ENCODE measurements around the gene CKLF.
"Not testable (repeated sequence)": the region's sequence is repeated elsewhere in the genome, so short reads cannot be mapped to it uniquely, and the experiment has no call there.

The CKLF gene

DNA sequence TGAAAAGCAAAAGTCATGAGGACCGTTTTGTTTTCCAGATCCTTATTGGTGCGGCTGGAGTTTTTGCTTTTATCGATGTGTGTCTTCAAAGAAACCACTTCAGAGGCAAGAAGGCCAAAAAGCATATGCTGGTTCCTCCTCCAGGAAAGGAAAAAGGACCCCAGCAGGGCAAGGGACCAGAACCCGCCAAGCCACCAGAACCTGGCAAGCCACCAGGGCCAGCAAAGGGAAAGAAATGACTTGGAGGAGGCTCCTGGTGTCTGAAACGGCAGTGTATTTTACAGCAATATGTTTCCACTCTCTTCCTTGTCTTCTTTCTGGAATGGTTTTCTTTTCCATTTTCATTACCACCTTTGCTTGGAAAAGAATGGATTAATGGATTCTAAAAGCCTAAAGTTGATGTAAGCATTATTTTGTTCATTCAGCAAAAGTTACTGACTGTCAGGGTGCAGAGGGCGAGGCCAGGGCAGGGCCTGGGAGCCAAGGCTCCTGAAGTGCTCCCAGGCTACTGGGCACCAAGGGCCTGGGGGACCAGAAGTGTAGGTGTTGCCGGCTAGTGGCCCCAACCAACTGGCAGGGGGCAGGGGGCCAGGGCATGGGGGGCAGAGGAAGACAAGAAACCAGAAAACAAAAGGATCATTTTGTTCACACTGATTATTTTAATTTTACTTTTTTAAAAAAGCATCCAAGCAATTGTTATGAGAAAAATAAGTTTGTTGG lies 35.7 kb downstream of the CKLF start:
- H3K27ac Mint-ChIP-seq (ENCODE audit: low read depth) = no peak overlapping the region
- H3K4me3 Mint-ChIP-seq = no peak overlapping the region
- H3K36me3 Mint-ChIP-seq (ENCODE audit: insufficient read depth) = peaks cover 6% of the 10 kb centered on the region
- DNase-seq (ENCODE audit: low spot score in 2 of 2) (no peak), ATAC-seq (replicated peaks; ENCODE audit: extremely low read depth, poor library complexity, severe bottlenecking) (no peak)
- no peaks in the 10 kb centered on the region for H3K9me3 Mint-ChIP-seq
- peaks cover 16% of the 10 kb centered on the region for H3K4me1 Mint-ChIP-seq
- no peaks in the 10 kb centered on the region for H3K27me3 Mint-ChIP-seq

DNA sequence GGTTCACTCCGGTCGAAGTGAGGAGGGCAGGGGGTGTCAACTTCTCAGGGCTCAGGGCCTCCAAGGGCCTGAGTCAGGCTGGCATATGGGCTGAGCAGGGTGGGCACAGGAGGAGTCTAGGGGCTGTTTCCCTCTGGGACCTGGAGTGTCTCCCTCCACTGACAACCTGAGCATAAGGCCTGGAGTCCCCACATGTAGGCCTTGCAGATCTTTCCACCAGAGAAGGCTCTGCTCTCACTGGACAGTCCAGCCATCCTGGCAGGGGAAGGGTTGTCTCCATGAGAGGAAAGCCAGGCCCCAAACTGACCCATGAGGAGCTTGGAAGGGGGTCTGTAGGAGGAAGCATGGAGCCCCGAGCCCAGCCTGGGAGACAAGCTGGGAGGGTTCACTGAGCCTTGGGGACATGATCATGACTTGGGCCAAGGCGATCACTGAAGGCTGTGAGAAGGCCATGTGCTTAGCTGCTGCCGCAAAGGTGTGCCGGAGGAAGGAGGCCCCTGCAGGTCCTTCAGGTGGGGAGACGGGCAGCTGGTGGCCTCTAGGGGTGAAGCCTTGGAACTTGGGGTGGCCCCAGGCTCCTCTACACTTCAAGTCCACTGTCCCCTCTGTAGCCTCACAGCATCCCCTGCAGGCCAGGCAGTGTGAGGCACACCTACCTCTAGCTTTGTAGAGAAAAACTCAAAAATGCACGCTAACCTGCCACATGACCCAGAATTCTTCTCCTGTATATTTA lies 36.8 kb downstream of the CKLF start:
- H3K27me3 Mint-ChIP-seq = no peaks in the 10 kb centered on the region
- DNase-seq (ENCODE audit: low spot score in 2 of 2) (peak; percentile 41 to 60), ATAC-seq (replicated peaks; ENCODE audit: extremely low read depth, poor library complexity, severe bottlenecking) (peak; percentile 92)
- peaks cover 6% of the 10 kb centered on the region for H3K36me3 Mint-ChIP-seq (ENCODE audit: insufficient read depth)
- peak overlapping the region; percentile 72 for H3K4me3 Mint-ChIP-seq
- H3K4me1 Mint-ChIP-seq = peaks cover 16% of the 10 kb centered on the region
- H3K9me3 Mint-ChIP-seq = no peaks in the 10 kb centered on the region
- peak overlapping the region; percentile 85 for H3K27ac Mint-ChIP-seq (ENCODE audit: low read depth)

GRCh38 chr16:66590322-66590721 lies 37.9 kb downstream of the CKLF start:
- no peak for DNase-seq (ENCODE audit: low spot score in 2 of 2)

DNA sequence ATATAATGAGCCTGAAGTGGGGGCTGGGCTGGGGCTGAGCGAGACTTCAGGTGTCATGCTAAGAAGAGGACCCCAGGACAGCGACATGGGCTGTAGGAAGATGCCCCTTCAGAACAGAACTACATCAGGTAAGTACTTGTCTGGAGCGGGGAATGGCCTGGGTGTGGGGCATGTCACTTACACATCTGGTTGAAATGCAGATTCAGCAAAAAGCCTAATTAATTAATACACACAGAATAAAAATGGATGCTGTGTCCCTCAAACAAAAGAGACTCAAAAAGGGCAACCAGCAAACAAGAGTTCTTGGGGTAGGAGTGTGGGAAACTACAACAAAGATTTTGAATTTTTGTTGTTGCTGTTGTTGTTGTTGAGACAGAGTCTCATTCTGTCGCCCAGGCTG lies 38.6 kb downstream of the CKLF start:
- H3K4me1 Mint-ChIP-seq = peaks cover 16% of the 10 kb centered on the region
- no peaks in the 10 kb centered on the region for H3K9me3 Mint-ChIP-seq
- H3K27me3 Mint-ChIP-seq = no peaks in the 10 kb centered on the region
- H3K4me3 Mint-ChIP-seq = no peak overlapping the region
- H3K36me3 Mint-ChIP-seq (ENCODE audit: insufficient read depth) = peaks cover 6% of the 10 kb centered on the region
- ATAC-seq (replicated peaks; ENCODE audit: extremely low read depth, poor library complexity, severe bottlenecking) = no peak
- DNase-seq (ENCODE audit: low spot score in 2 of 2) = no peak
- peak overlapping the region; percentile 85 for H3K27ac Mint-ChIP-seq (ENCODE audit: low read depth)

More at GRCh38 chr16:66590322-66590721, 37.9 kb downstream of the CKLF start:
- no peaks in the 10 kb centered on the region for H3K9me3 Mint-ChIP-seq
- no peaks in the 10 kb centered on the region for H3K27me3 Mint-ChIP-seq
- peak overlapping the region; percentile 85 for H3K27ac Mint-ChIP-seq (ENCODE audit: low read depth)
- H3K36me3 Mint-ChIP-seq (ENCODE audit: insufficient read depth) = peaks cover 6% of the 10 kb centered on the region
- peak; percentile 45 for ATAC-seq (replicated peaks; ENCODE audit: extremely low read depth, poor library complexity, severe bottlenecking)
- H3K4me3 Mint-ChIP-seq = peak overlapping the region; percentile 72
- peaks cover 16% of the 10 kb centered on the region for H3K4me1 Mint-ChIP-seq

- no peak for ATAC-seq (replicated peaks; ENCODE audit: extremely low read depth, poor library complexity, severe bottlenecking)
- no peaks in the 10 kb centered on the region for H3K27me3 Mint-ChIP-seq
- peaks cover 5% of the 10 kb centered on the region for H3K36me3 Mint-ChIP-seq (ENCODE audit: insufficient read depth)
- no peaks in the 10 kb centered on the region for H3K9me3 Mint-ChIP-seq
- DNase-seq (ENCODE audit: low spot score in 2 of 2) = no peak
- H3K4me3 Mint-ChIP-seq = no peak overlapping the region
- no peak overlapping the region for H3K27ac Mint-ChIP-seq (ENCODE audit: low read depth)
- H3K4me1 Mint-ChIP-seq = peaks cover 16% of the 10 kb centered on the region
These were observed 39.9 kb downstream of the CKLF start for GRCh38 chr16:66592241-66592640.

DNA sequence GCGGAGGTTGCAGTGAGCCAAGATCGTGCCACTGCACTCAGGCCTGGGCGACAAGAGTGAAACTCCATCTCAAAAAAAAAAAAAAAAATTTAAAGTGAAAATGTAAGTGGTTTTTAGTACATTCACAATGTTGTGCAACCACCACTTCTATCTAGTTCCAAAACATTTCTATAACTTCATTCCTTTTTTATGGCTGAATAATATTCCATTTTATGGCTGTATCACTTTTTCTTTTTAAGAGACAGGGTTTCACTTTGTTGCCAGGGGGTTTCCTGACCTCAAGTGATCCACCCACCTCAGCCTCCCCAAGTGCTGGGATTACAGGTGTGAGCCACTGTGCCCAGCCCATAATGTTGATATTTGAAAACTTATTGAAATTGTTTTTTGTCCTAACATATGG lies 40.4 kb downstream of the CKLF start:
- Mint-ChIP-seq H3K36me3 (ENCODE audit: insufficient read depth) (peaks cover 5% of the 10 kb centered on the region), H3K9me3 (no peaks in the 10 kb centered on the region), H3K4me3 (no peak overlapping the region), H3K27me3 (no peaks in the 10 kb centered on the region), H3K27ac (ENCODE audit: low read depth) (no peak overlapping the region), H3K4me1 (peaks cover 16% of the 10 kb centered on the region)
- DNase-seq (ENCODE audit: low spot score in 2 of 2) = no peak
- ATAC-seq (replicated peaks; ENCODE audit: extremely low read depth, poor library complexity, severe bottlenecking) = no peak

DNA sequence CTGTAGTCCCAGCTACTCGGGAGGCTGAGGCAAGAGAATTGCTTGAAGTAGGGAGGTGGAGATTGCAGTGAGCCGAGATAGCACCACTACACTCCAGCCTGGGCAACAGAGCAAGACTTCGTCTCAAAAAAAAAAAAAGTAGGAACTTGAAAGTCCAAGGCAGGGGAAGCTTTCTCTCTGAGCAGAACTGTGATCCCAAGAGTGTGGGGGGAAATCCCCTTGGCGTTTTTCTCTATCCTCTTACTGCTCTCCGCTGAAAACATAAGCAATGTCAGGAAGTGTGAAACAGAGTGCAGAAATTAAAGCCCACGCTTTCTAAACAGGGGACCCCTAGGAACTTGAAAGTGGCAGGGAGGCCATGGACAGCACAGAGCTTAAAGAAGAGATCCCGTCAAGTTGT lies 42.4 kb downstream of the CKLF start:
- H3K4me3 Mint-ChIP-seq = no peak overlapping the region

DNA sequence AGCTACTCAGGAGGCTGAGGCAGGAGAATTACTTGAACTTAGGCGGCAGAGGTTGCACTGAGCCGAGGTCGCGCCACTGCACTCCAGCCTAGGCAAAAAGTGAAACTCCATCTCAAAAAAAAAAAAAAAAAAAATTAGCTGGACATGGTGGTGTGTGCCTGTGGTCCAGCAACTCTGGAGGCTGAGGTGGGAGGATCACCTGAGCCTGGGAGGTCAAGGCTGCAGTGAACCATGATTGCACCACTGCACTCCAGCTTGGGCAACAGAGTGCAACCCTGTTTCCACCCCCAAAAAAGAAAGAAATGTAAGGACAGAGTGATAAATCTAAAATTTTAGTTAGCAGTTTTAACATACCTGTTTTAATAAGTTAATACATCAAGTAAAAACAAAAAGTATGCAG lies 44.2 kb downstream of the CKLF start:
- not testable (repeated sequence) for H3K4me1 Mint-ChIP-seq; H3K36me3 Mint-ChIP-seq (ENCODE audit: insufficient read depth); H3K4me3 Mint-ChIP-seq; H3K27ac Mint-ChIP-seq (ENCODE audit: low read depth); ATAC-seq (replicated peaks; ENCODE audit: extremely low read depth, poor library complexity, severe bottlenecking); H3K9me3 Mint-ChIP-seq; DNase-seq (ENCODE audit: low spot score in 2 of 2); H3K27me3 Mint-ChIP-seq

More for the DNA sequence above, 42.4 kb downstream of the CKLF start:
- no peaks in the 10 kb centered on the region for H3K27me3 Mint-ChIP-seq
- H3K9me3 Mint-ChIP-seq = no peaks in the 10 kb centered on the region
- DNase-seq (ENCODE audit: low spot score in 2 of 2) = no peak
- peaks cover 2% of the 10 kb centered on the region for H3K36me3 Mint-ChIP-seq (ENCODE audit: insufficient read depth)
- peaks cover 8% of the 10 kb centered on the region for H3K4me1 Mint-ChIP-seq
- no peak for ATAC-seq (replicated peaks; ENCODE audit: extremely low read depth, poor library complexity, severe bottlenecking)
- H3K27ac Mint-ChIP-seq (ENCODE audit: low read depth) = no peak overlapping the region

GRCh38 chr16:66596986-66597848 lies 44.8 kb downstream of the CKLF start:
- Mint-ChIP-seq H3K27ac (ENCODE audit: low read depth) (no peak overlapping the region), H3K4me1 (no peaks in the 10 kb centered on the region), H3K27me3 (no peaks in the 10 kb centered on the region), H3K36me3 (ENCODE audit: insufficient read depth) (no peaks in the 10 kb centered on the region), H3K4me3 (no peak overlapping the region), H3K9me3 (no peaks in the 10 kb centered on the region)
- ATAC-seq (replicated peaks; ENCODE audit: extremely low read depth, poor library complexity, severe bottlenecking) (no peak), DNase-seq (ENCODE audit: low spot score in 2 of 2) (no peak)

DNA sequence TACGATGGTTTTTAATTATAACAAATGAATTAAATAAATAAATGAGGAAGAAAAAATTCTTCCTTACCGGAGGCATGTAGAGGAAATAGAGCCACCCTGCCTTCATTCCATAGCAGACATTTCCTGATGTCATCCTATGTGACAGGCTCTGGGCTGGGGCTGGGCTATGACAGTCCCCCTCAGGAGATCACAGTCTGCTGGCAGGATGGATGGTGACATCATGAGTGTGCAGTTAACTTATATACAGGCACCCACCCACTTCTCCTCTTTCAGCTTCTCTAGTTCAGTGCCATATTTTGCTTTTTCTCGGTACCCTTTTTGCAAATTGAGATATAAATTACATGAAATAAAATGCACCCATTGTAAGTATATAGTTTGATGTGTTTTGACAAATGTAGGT lies 45.7 kb downstream of the CKLF start:
- Mint-ChIP-seq H3K27me3 (no peaks in the 10 kb centered on the region), H3K9me3 (no peaks in the 10 kb centered on the region), H3K36me3 (ENCODE audit: insufficient read depth) (no peaks in the 10 kb centered on the region), H3K27ac (ENCODE audit: low read depth) (peak overlapping the region; percentile 19), H3K4me3 (no peak overlapping the region), H3K4me1 (peaks cover 6% of the 10 kb centered on the region)
- no peak for DNase-seq (ENCODE audit: low spot score in 2 of 2)
- no peak for ATAC-seq (replicated peaks; ENCODE audit: extremely low read depth, poor library complexity, severe bottlenecking)

DNA sequence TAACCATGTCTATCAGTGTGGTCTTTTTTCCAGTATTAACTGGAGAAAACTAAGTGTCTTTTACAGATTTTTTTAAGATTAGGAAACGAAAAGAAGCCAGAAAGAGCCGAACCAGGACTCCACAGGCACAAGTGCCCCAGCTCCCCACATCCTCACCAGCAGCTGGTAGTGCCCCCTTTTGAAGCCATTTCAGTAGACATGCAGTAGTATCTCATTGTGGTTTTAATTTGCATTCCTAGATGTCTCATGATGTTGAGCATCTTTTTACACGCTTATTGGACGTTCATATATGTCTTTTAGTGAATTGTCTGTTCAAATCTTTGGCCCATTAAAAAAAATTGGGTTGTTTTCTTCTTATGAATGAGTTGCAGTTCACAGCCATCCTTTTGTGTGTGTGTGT lies 47.4 kb downstream of the CKLF start:
- peaks cover 7% of the 10 kb centered on the region for H3K36me3 Mint-ChIP-seq (ENCODE audit: insufficient read depth)
- ATAC-seq (replicated peaks; ENCODE audit: extremely low read depth, poor library complexity, severe bottlenecking) (no peak), DNase-seq (ENCODE audit: low spot score in 2 of 2) (no peak)
- H3K4me3 Mint-ChIP-seq = no peak overlapping the region
- H3K4me1 Mint-ChIP-seq = peaks cover 15% of the 10 kb centered on the region
- no peaks in the 10 kb centered on the region for H3K27me3 Mint-ChIP-seq
- no peak overlapping the region for H3K27ac Mint-ChIP-seq (ENCODE audit: low read depth)
- no peaks in the 10 kb centered on the region for H3K9me3 Mint-ChIP-seq

- DNase-seq (ENCODE audit: low spot score in 2 of 2) (no peak), ATAC-seq (replicated peaks; ENCODE audit: extremely low read depth, poor library complexity, severe bottlenecking) (no peak)
- no peaks in the 10 kb centered on the region for H3K9me3 Mint-ChIP-seq
- no peak overlapping the region for H3K27ac Mint-ChIP-seq (ENCODE audit: low read depth)
- H3K36me3 Mint-ChIP-seq (ENCODE audit: insufficient read depth) = peaks cover 7% of the 10 kb centered on the region
- no peaks in the 10 kb centered on the region for H3K27me3 Mint-ChIP-seq
- H3K4me1 Mint-ChIP-seq = peaks cover 15% of the 10 kb centered on the region
- H3K4me3 Mint-ChIP-seq = no peak overlapping the region
These were observed 48.1 kb downstream of the CKLF start for GRCh38 chr16:66600477-66600876.
